Upper lobe of right lung (tissue), 1 donor: Measurements from ENCODE around the gene SFXN3. TPM values are rescaled to one million over a fixed set of nuclear protein-coding genes. Genes with fewer than 3 reads are reported as not detected.
A peak's percentile ranks its signal among the peaks of the same experiment; 100 is the strongest.

Experiments
- ATAC-seq: fragments of 200-7000 bp; cut with Tn5 transposase; one replicate; pipeline ENCODE4 v1.9.1; 2020; ENCODE audit warnings: mild to moderate bottlenecking, moderate library complexity
- DNase-seq: peaks from one replicate; pipeline ENCODE4 v3.0.0-alpha.2; 2020
- H3K27ac ChIP-seq: fragments of 200-600 bp; one replicate; pipeline ENCODE4 v1.8.0; 2022
- H3K27me3 ChIP-seq: fragments of 200-600 bp; one replicate; pipeline ENCODE4 v1.8.0; 2022; ENCODE audit warnings: mild to moderate bottlenecking
- H3K36me3 ChIP-seq: fragments of 200-600 bp; one replicate; pipeline ENCODE4 v1.8.0; 2022
- H3K4me1 ChIP-seq: fragments of 200-600 bp; one replicate; pipeline ENCODE4 v1.8.0; 2022
- H3K4me3 ChIP-seq: fragments of 200-600 bp; one replicate; pipeline ENCODE4 v1.8.0; 2022; ENCODE audit warnings: mild to moderate bottlenecking
- H3K9me3 ChIP-seq: fragments of 200-600 bp; one replicate; pipeline ENCODE4 v1.8.0; 2022
- intact Hi-C: fragments of 100-400 bp; cut with DNase I; formaldehyde crosslinking; loops from one replicate; pipeline ENCODE4 v1.11.0; 2022
- long read RNA-seq: library from polyadenylated mRNA; unstranded; transcript quantifications from one replicate; pipeline ENCODE4 v2.0.0, GENCODE V29; 2021
- total RNA-seq: library from RNA; stranded (reverse); fragmentation: NEBNext Ultra II Directional; extraction: Animal tissue kit (Norgen Biotek cat#: 25700); gene quantifications from one replicate; pipeline ENCODE4 v1.2.1, GENCODE V29; 2021
- TF ChIP-seq, protein P1 (sequence below): fragments of 200-600 bp; IDR thresholded peaks from one replicate; pipeline ENCODE4 v1.8.0; 2022; ENCODE audit warnings: antibody characterized with exemption
- donor health status: DM: no; HTN: yes; CAD: no; lungs with severe emphysema.

The SFXN3 gene, protein sequence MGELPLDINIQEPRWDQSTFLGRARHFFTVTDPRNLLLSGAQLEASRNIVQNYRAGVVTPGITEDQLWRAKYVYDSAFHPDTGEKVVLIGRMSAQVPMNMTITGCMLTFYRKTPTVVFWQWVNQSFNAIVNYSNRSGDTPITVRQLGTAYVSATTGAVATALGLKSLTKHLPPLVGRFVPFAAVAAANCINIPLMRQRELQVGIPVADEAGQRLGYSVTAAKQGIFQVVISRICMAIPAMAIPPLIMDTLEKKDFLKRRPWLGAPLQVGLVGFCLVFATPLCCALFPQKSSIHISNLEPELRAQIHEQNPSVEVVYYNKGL
- total RNA-seq: 49.2 TPM
- long read RNA-seq, transcript SFXN3-202 (12 exons, 3,098 nt): major isoform, 17 of 68 reads
- long read RNA-seq, partial matches to known transcripts: 40 of 68 reads
- long read RNA-seq, other reads (novel, unspliced or antisense): 9 of 68 reads

DNA sequence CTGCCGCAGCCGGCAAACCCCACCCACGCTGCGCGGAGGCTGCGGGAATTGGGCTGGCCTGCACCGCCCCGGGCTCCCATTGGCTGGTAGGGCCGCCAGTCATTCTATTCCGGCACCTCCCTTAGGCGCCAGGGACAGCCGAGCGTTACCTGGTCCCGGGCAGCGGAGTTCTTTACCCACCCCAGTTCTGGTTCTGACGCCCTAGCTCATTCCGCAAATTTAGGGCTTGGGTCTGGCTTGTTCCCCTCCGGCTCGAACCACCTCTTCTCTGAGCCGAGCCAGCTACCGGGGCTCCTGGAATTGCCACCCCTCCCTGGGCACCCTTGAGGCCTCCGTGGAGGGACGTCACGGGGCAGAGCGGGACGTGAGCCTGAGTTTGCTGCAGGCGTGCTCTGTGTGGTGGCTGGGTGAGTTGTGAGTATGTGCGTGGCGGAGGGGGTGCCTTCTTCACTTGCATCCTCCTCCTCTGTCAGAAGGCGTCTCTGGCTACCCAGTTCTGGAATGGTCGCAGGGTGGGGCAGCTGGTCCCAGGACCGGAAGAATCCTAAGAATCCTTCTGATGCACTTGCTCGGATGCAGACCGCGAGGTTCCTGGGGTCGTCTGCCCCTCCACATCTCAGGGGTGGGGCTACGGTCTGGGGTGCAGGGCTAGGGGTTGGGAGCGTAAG is at the start of gene SFXN3, which contains the start of gene PDZD7:
Gene SFXN3 (plus strand): TSS at position 107 of the 668 bp plus-strand sequence. CDS start 3,461 bp downstream, outside the sequence.
Gene PDZD7 (minus strand): TSS at position 2 of the 668 bp plus-strand sequence. CDS start 910 bp downstream, outside the sequence.
- H3K9me3 ChIP-seq: no peaks in the 10 kb centered on the region
- TF ChIP-seq, protein P1, sequence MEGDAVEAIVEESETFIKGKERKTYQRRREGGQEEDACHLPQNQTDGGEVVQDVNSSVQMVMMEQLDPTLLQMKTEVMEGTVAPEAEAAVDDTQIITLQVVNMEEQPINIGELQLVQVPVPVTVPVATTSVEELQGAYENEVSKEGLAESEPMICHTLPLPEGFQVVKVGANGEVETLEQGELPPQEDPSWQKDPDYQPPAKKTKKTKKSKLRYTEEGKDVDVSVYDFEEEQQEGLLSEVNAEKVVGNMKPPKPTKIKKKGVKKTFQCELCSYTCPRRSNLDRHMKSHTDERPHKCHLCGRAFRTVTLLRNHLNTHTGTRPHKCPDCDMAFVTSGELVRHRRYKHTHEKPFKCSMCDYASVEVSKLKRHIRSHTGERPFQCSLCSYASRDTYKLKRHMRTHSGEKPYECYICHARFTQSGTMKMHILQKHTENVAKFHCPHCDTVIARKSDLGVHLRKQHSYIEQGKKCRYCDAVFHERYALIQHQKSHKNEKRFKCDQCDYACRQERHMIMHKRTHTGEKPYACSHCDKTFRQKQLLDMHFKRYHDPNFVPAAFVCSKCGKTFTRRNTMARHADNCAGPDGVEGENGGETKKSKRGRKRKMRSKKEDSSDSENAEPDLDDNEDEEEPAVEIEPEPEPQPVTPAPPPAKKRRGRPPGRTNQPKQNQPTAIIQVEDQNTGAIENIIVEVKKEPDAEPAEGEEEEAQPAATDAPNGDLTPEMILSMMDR: no peak
- no peaks in the 10 kb centered on the region for H3K27me3 ChIP-seq
- H3K36me3 ChIP-seq: peaks cover 18% of the 10 kb centered on the region
- H3K4me3 ChIP-seq: peak within 1 kb of the TSS; percentile 89
- peak within 1 kb of the TSS; percentile 94 for H3K27ac ChIP-seq
- H3K4me1 ChIP-seq: peaks cover 13% of the 10 kb centered on the region
- peak; percentile 99 for DNase-seq
- intact Hi-C loops: loop anchor here (5.0 kb wide), 1 partner anchor 36 kb away; no protein-coding TSS in a partner anchor
- ATAC-seq: peak; percentile 91

DNA sequence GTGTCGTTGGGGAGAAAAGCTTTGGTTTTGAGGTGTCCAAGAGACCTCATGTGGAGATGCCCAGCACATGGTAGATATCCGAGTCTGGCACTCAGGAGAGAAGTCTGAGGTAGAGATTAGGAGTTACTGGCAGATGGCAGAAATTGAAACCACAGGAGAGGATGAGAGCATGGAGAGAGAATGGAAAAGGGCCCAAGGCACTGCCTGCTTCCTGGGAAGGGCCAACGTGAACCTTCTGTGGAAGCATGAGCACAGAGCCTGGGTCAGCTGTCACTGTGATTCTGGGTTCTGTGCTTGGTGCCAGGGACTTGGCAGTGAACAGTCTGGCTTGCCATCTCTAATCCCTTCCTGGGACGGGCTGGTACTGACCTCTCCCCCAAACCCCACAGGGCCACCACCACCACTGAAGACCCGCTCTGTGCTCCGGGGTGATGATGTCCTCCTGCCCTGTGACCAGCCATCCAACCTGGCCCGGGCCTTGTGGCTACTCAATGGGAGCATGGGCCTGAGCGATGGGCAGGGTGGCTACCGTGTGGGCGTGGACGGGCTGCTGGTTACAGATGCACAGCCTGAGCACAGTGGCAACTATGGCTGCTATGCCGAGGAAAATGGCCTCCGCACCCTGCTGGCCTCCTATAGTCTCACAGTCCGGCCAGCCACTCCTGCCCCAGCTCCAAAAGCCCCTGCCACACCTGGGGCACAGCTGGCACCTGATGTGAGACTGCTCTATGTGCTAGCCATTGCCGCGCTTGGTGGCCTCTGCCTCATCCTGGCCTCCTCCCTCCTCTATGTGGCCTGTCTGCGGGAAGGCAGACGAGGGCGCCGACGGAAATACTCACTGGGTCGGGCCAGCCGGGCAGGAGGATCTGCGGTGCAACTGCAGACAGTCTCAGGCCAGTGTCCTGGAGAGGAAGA is 47.9 kb upstream of the SFXN3 start:
- TF ChIP-seq, protein P1: no peak
- ATAC-seq (no peak), DNase-seq (no peak)

DNA sequence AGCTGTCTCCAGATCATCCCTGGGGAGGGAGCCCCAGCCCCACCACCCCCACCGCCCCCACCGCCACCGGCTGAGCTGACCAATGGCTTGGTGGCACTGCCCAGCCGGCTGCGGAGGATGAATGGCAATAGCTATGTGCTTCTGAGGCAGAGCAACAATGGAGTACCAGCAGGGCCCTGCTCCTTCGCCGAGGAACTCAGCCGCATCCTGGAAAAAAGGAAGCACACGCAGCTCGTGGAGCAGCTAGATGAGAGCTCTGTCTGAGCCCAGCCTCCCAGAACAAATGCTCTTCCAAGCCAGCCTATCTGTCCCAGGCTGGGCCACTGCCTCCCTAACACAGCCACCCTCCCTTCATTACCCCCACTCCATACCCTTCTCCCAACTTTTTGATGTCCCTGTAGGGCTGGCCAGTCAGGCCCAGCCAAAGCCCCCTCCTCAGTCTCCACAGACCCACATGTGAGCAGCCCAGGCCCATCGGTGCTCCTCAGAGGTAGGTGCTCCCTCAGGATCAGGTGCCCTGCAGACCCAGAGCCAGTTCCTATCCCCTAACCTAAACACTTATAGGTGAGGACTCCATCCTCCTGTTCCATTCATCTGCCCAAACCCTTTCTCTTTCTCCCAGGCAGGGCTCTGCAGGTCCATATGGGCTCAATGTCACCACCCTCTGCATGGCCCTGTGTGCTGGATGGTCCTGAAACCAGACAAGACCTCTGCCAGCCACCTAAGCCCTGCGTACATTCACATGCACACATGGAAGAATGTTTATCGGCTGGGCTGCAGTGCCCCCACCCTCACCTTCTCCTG is 47.0 kb upstream of the SFXN3 start:
- H3K36me3 ChIP-seq: peaks cover 44% of the 10 kb centered on the region
- H3K9me3 ChIP-seq: no peaks in the 10 kb centered on the region
- no peak for DNase-seq
- H3K4me3 ChIP-seq: no peak overlapping the region
- H3K27ac ChIP-seq: no peak overlapping the region
- TF ChIP-seq, protein P1: no peak
- no peak for ATAC-seq
- intact Hi-C loops: no loop called here
- no peaks in the 10 kb centered on the region for H3K27me3 ChIP-seq
- H3K4me1 ChIP-seq: peaks cover 17% of the 10 kb centered on the region

More for the DNA sequence above, 47.9 kb upstream of the SFXN3 start:
- Histone ChIP-seq H3K27me3 (no peaks in the 10 kb centered on the region), H3K9me3 (no peaks in the 10 kb centered on the region), H3K4me1 (peaks cover 15% of the 10 kb centered on the region), H3K4me3 (no peak overlapping the region), H3K27ac (no peak overlapping the region), H3K36me3 (peaks cover 44% of the 10 kb centered on the region)
- intact Hi-C loops: no loop called here

DNA sequence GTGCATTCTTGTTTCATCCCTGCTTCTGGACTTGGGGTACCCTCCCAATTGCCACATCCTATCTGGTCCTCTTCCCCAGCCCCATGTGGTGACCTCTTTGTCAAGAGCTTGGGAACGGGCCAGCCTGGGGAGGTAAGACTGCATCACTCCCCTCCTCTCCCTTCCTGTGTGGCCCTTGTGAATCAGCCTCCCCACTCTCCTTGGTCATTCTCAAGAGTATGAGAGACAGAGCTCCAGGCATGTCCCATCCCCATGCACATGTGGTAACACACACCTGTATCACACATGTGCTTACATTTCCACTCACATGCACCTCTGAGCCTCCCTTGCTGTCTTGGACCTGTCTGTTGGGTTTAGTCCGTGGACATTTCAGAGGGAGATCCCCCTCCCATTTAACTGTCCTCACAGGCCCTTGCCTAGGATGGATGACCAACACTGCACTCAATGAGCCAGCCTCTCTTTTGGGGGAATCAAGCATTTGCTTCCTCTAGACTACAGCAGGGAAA is 46.3 kb upstream of the SFXN3 start:
- no peak for DNase-seq

More for the DNA sequence above, 46.3 kb upstream of the SFXN3 start:
- H3K4me3 ChIP-seq: no peak overlapping the region
- no peaks in the 10 kb centered on the region for H3K9me3 ChIP-seq
- ATAC-seq: no peak
- TF ChIP-seq, protein P1: no peak
- H3K36me3 ChIP-seq: peaks cover 44% of the 10 kb centered on the region
- no peak overlapping the region for H3K27ac ChIP-seq
- intact Hi-C loops: no loop called here
- peaks cover 21% of the 10 kb centered on the region for H3K4me1 ChIP-seq
- H3K27me3 ChIP-seq: no peaks in the 10 kb centered on the region
